Liver (tissue), 9 donors: ENCODE measurements around the gene MINK1. TPM values are rescaled to one million over a fixed set of nuclear protein-coding genes. Genes with fewer than 3 reads are reported as not detected.
A peak's percentile ranks its signal among the peaks of the same experiment; 100 is the strongest.

Experiments
- DNase-seq: peaks from one replicate; pipeline ENCODE4 v3.0.0-alpha.2; 2017; ENCODE audit warnings: low spot score
- H3K27ac ChIP-seq, 2 donors: one replicate each; pipeline ENCODE4 v1.7.0; 2013; ENCODE audit warnings: inconsistent platforms in 2 of 2, low read length in 2 of 2, control low read depth in 1 of 2, low read depth in 1 of 2, mild to moderate bottlenecking in 1 of 2
- H3K27me3 ChIP-seq, 4 donors: one replicate each; pipeline versions ENCODE4 v1.6.1 to v1.7.0; 2013; ENCODE audit warnings: low read length in 3 of 4, inconsistent platforms in 1 of 4, mild to moderate bottlenecking in 1 of 4, moderate library complexity in 1 of 4; ENCODE audit not compliant: control insufficient read depth in 4 of 4, insufficient read depth in 4 of 4
- H3K36me3 ChIP-seq, 4 donors: one replicate each; pipeline versions ENCODE4 v1.6.1 to v1.7.0; 2013; ENCODE audit warnings: low read length in 3 of 4, mild to moderate bottlenecking in 3 of 4, low read depth in 1 of 4, moderate library complexity in 1 of 4; ENCODE audit not compliant: control insufficient read depth in 4 of 4, insufficient read depth in 3 of 4
- H3K4me1 ChIP-seq, 4 donors: one replicate each; pipeline versions ENCODE4 v1.6.1 to v1.7.0; 2013; ENCODE audit warnings: low read length in 3 of 4, mild to moderate bottlenecking in 3 of 4, moderate library complexity in 1 of 4; ENCODE audit not compliant: control insufficient read depth in 4 of 4, insufficient read depth in 4 of 4
- H3K4me3 ChIP-seq, 3 donors: one replicate each; pipeline versions ENCODE4 v1.6.1 to v1.7.0; 2013; ENCODE audit warnings: low read length in 3 of 3, control low read depth in 1 of 3, low read depth in 1 of 3, mild to moderate bottlenecking in 1 of 3
- H3K9ac ChIP-seq, 2 donors: one replicate each; pipeline ENCODE4 v1.7.0; 2013; ENCODE audit warnings: low read length in 2 of 2, mild to moderate bottlenecking in 2 of 2, moderate library complexity in 2 of 2, control low read depth in 1 of 2, low read depth in 1 of 2
- H3K9me3 ChIP-seq, 4 donors: one replicate each; pipeline versions ENCODE4 v1.6.1 to v1.7.0; 2013; ENCODE audit warnings: low read length in 3 of 4; ENCODE audit not compliant: control insufficient read depth in 4 of 4
- ATF3 ChIP-seq: IDR thresholded peaks from 2 replicates; pipeline ENCODE4 v1.6.1; 2016; ENCODE audit warnings: antibody characterized with exemption
- CTCF ChIP-seq: fragments of 150-350 bp; IDR thresholded peaks from 2 replicates; pipeline ENCODE4 v1.5.1; 2017; ENCODE audit warnings: improper control_type of control experiment, low read depth, low read length; ENCODE audit not compliant: missing input control
- EGR1 ChIP-seq, 2 donors: IDR thresholded peaks; 2 replicates each; pipeline ENCODE4 v1.6.1; 2016 to 2018; ENCODE audit warnings: antibody characterized with exemption in 2 of 2, low read depth in 2 of 2
- FOXA1 ChIP-seq: IDR thresholded peaks from 2 replicates; pipeline ENCODE4 v1.6.1; 2016; ENCODE audit warnings: antibody characterized with exemption
- FOXA2 ChIP-seq: IDR thresholded peaks from 2 replicates; pipeline ENCODE4 v1.6.1; 2016; ENCODE audit warnings: antibody characterized with exemption
- GABPA ChIP-seq, 2 donors: IDR thresholded peaks in 1 of 2; conservative IDR thresholded peaks in 1 of 2; 2 replicates each; pipeline ENCODE4 v1.6.1; 2016; ENCODE audit warnings: antibody characterized with exemption in 2 of 2, mild to moderate bottlenecking in 1 of 2, moderate library complexity in 1 of 2
- HNF4A ChIP-seq, 2 donors: conservative IDR thresholded peaks; 2 replicates each; pipeline ENCODE4 v1.6.1; 2016; ENCODE audit warnings: antibody characterized with exemption in 2 of 2, mild to moderate bottlenecking in 2 of 2
- HNF4G ChIP-seq: IDR thresholded peaks from 2 replicates; pipeline ENCODE4 v1.6.1; 2016; ENCODE audit warnings: antibody characterized with exemption
- JUND ChIP-seq, 2 donors: IDR thresholded peaks; 2 replicates each; pipeline ENCODE4 v1.6.1; 2016; ENCODE audit warnings: antibody characterized with exemption in 2 of 2
- NR2F2 ChIP-seq: IDR thresholded peaks from 2 replicates; pipeline ENCODE4 v1.6.1; 2016; ENCODE audit warnings: antibody characterized with exemption
- RAD21 ChIP-seq, 2 donors: IDR thresholded peaks; 2 replicates each; pipeline ENCODE4 v1.6.1; 2016; ENCODE audit warnings: antibody characterized with exemption in 2 of 2, mild to moderate bottlenecking in 2 of 2
- REST ChIP-seq: IDR thresholded peaks from 2 replicates; pipeline ENCODE4 v1.6.1; 2016; ENCODE audit warnings: antibody characterized with exemption, mild to moderate bottlenecking
- RXRA ChIP-seq, 2 donors: IDR thresholded peaks; 2 replicates each; pipeline ENCODE4 v1.6.1; 2017 to 2018; ENCODE audit warnings: antibody characterized with exemption in 2 of 2, mild to moderate bottlenecking in 1 of 2
- SP1 ChIP-seq: IDR thresholded peaks from 2 replicates; pipeline ENCODE4 v1.6.1; 2018; ENCODE audit warnings: antibody characterized with exemption, mild to moderate bottlenecking
- ZBTB33 ChIP-seq: IDR thresholded peaks from 2 replicates; pipeline ENCODE4 v1.6.1; 2016; ENCODE audit warnings: antibody characterized with exemption
- WGBS: extraction: QIAGEN DNeasy Blood & Tissue Kit; methylation state at CpG from one replicate; pipeline ENCODE4 v1.1.7; 2013; 5-methylcytosine and 5-hydroxymethylcytosine counted together
- polyA plus RNA-seq, 2 donors: library from polyadenylated mRNA; stranded (reverse) in 1 of 2; unstranded in 1 of 2; fragments of 200-250 nt in 1 of 2; fragments of >200 nt in 1 of 2; fragmentation: Nextera tagmentation in 1 of 2; extraction: Ambion mirVana in 1 of 2; gene quantifications; one replicate each; pipeline versions ENCODE4 v1.2.1 to v1.2.3, GENCODE V29; 2013 to 2015
- total RNA-seq, 2 donors: library from RNA; depleted of rRNA; stranded (reverse); fragments of >200 nt; gene quantifications; one replicate each; pipeline ENCODE4 v1.2.3, GENCODE V29; 2014
- donor health status: healthy.
- donor health status: healthy.
- donor health status: healthy.
- donor health status: healthy.
- donor health status: healthy.

The MINK1 gene
- total and polyA plus RNA-seq, 4 donors = 6.9 to 30.6 (median 21.1) TPM

GRCh38 chr17:4891411-4892410, 58.6 kb downstream of the MINK1 start:
- peaks cover 22 to 63% (median 26%) of the 10 kb centered on the region in 4 donors for H3K36me3 ChIP-seq
- H3K4me3 ChIP-seq = no peak overlapping the region

GRCh38 chr17:4892499-4893221, 59.5 kb downstream of the MINK1 start:
- no peak for DNase-seq
- H3K27ac ChIP-seq = no peak overlapping the region
- no peak overlapping the region for H3K9ac ChIP-seq
- peaks cover 14 to 56% (median 20%) of the 10 kb centered on the region in 4 donors for H3K36me3 ChIP-seq
- H3K9me3 ChIP-seq = no peaks in the 10 kb centered on the region
- H3K4me1 ChIP-seq = peaks cover 2 to 27% (median 12%) of the 10 kb centered on the region in 4 donors
- 89% methylated on average over 23 of the region's 23 CpGs for WGBS
- H3K27me3 ChIP-seq = no peaks in the 10 kb centered on the region
- H3K4me3 ChIP-seq = no peak overlapping the region
- TF ChIP-seq HNF4A (conservative IDR thresholded peaks at IDR 0.05) = no peak
- no peak for TF ChIP-seq HNF4G
- no peak for TF ChIP-seq REST
- TF ChIP-seq SP1 = no peak
- no peak for TF ChIP-seq NR2F2
- no peak for TF ChIP-seq EGR1 (IDR thresholded peaks at IDR 0.05; ENCODE audit: low read depth in 2 of 2)
- TF ChIP-seq FOXA1 = no peak
- no peak for TF ChIP-seq ATF3
- TF ChIP-seq RXRA (IDR thresholded peaks at IDR 0.05) = no peak
- no peak for TF ChIP-seq GABPA (IDR thresholded peaks at IDR 0.05 in 1 of 2, conservative IDR thresholded peaks at IDR 0.05 in 1 of 2)

More at GRCh38 chr17:4891411-4892410, 58.6 kb downstream of the MINK1 start:
- Histone ChIP-seq H3K27me3 (no peaks in the 10 kb centered on the region), H3K9me3 (no peaks in the 10 kb centered on the region), H3K4me1 (peaks cover 0 to 19% (median 8%) of the 10 kb centered on the region in 4 donors), H3K27ac (no peak overlapping the region), H3K9ac (no peak overlapping the region)
- TF ChIP-seq RAD21 (IDR thresholded peaks at IDR 0.05) (no peak), ATF3 (no peak), JUND (IDR thresholded peaks at IDR 0.05) (no peak), FOXA2 (no peak), CTCF (no peak), HNF4A (conservative IDR thresholded peaks at IDR 0.05) (no peak), EGR1 (IDR thresholded peaks at IDR 0.05; ENCODE audit: low read depth in 2 of 2) (no peak), RXRA (IDR thresholded peaks at IDR 0.05) (no peak), FOXA1 (no peak), HNF4G (no peak), ZBTB33 (no peak), SP1 (no peak), NR2F2 (no peak)
- peak; percentile 84 for DNase-seq
- 92% methylated on average over 42 of the region's 42 CpGs for WGBS
